Measurements from ENCODE around the gene TAP1. TPM values are rescaled to one million over a fixed set of nuclear protein-coding genes. Genes with fewer than 3 reads are reported as not detected.
A peak's percentile ranks its signal among the peaks of the same experiment; 100 is the strongest.
"Not testable (repeated sequence)": the region's sequence is repeated elsewhere in the genome, so short reads cannot be mapped to it uniquely, and the experiment has no call there.

Gene TAP1
- 33.4 and 41.3 TPM in 2 replicates for total RNA-seq (2014; rRNA removed; shearing (Covaris generic))

GRCh38 chr6:32853541-32854375 is at the start of gene TAP1, which contains the start of gene PSMB9:
TSS of gene TAP1 (minus strand) at chr6:32853704. CDS start at chr6:32853636, 68 bp downstream.
TSS of gene PSMB9 (plus strand) at chr6:32854192. CDS start at chr6:32854230, 38 bp downstream.
- in situ Hi-C loops (cut with HindIII; ENCODE audit: low sequenced_read_pairs), result no loop called here
- DNase-seq (ENCODE audit: low spot score), result peak; percentile 90

DNA sequence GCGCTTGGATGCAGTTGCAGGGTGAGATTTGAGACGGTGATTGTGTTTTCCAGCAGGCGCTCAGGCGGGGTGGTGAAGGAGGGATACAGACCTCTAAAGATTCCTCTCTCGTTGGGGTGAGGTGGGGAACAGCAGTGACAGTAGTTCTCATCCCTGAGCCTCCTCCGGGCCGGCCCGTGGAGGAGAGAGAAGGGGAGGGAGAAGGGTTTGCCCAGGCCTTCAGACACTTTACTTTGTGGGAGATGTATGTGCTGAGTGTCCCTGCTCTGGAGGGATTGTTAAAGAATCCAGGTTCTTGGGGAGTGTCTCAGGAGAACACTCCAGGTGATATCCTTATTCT is 41.5 kb upstream of the TAP1 start:
- no peak for DNase-seq (ENCODE audit: low spot score)
- in situ Hi-C loops (cut with HindIII; ENCODE audit: low sequenced_read_pairs), result no loop called here

GRCh38 chr6:32894085-32895005 is 40.8 kb upstream of the TAP1 start:
- peak; percentile 95 for DNase-seq (ENCODE audit: low spot score)
- in situ Hi-C loops (cut with HindIII; ENCODE audit: low sequenced_read_pairs), result no loop called here

- in situ Hi-C loops (cut with HindIII; ENCODE audit: low sequenced_read_pairs), result no loop called here
- DNase-seq (ENCODE audit: low spot score), result no peak
These were observed 37.3 kb upstream of the TAP1 start for GRCh38 chr6:32890831-32891230.

- in situ Hi-C loops (cut with HindIII; ENCODE audit: low sequenced_read_pairs), result no loop called here
- DNase-seq (ENCODE audit: low spot score), result no peak
These were observed 36.0 kb upstream of the TAP1 start for GRCh38 chr6:32889533-32889932.

- DNase-seq (ENCODE audit: low spot score), result no peak
- in situ Hi-C loops (cut with HindIII; ENCODE audit: low sequenced_read_pairs), result no loop called here
These were observed 35.1 kb upstream of the TAP1 start for GRCh38 chr6:32888576-32888975.

- no peak for DNase-seq (ENCODE audit: low spot score)
- in situ Hi-C loops (cut with HindIII; ENCODE audit: low sequenced_read_pairs), result no loop called here
These were observed 34.1 kb upstream of the TAP1 start for GRCh38 chr6:32887616-32888015.

GRCh38 chr6:32886681-32887383 is 33.3 kb upstream of the TAP1 start:
- in situ Hi-C loops (cut with HindIII; ENCODE audit: low sequenced_read_pairs), result no loop called here
- DNase-seq (ENCODE audit: low spot score), result no peak

DNA sequence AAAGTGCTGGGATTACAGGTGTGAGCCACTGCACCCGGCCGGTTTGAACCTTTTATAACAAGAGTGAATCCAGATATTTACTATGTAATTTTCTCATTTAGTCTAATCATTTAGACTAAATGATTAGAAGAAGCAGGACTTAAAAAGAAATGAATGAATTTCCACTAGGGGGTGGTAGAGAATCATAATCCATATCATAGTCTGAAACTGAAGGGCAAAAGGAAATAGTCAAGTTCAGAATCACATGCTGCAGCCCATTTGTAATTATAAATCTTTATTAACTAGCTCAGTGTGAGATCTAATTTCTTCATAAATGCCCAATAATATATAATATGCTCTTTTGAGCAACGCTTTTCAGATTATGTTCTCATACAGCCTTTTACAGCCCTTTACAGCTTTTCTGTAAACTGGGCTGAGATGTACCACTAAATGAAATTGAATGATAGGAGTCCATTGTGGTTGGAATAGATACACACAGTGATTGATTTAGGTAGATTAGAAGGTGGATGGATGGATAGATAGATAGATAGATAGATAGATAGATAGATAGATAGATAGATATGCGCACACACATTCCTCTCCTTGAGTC is 32.3 kb upstream of the TAP1 start:
- in situ Hi-C loops (cut with HindIII; ENCODE audit: low sequenced_read_pairs), result no loop called here
- peak; percentile 88 for DNase-seq (ENCODE audit: low spot score)

DNA sequence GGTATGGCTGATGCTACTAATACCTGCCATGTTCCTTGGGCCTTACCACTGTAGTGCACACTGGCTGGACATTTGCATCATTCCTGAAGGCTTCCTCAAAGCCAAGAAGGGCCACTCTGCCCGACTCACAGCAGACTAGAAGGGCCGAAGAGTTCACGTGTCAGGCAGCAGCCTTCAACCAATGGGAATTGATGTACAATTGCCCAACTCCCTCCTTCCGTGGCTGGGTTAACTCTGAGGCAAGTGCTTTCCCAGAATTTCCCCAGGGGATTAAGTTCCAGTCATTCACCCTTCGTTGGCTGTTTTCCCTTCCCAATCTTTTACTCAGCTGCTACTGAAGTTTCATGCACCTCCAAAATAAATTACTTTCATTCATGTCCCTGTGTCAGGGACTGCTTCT is 30.3 kb upstream of the TAP1 start:
- no peak for DNase-seq (ENCODE audit: low spot score)
- in situ Hi-C loops (cut with HindIII; ENCODE audit: low sequenced_read_pairs), result no loop called here

DNA sequence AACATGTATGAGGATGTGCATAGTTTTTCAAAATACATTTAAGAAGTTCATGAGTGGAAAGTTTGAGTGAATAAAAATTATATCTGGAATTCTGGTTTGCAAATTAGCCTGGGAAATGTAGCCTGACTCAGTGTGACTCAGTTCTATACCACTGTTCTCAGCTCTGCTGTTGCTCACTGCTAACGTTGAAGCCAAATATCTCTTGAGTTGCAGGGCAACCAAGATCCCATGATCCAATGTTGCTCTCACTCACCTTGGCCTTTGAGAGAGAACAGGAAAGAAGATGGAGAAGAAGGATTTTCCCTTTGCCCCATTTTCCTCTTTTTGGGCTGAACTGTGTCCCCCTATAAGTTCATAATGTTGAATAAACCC is 29.4 kb upstream of the TAP1 start:
- DNase-seq (ENCODE audit: low spot score), result no peak
- in situ Hi-C loops (cut with HindIII; ENCODE audit: low sequenced_read_pairs), result no loop called here

DNA sequence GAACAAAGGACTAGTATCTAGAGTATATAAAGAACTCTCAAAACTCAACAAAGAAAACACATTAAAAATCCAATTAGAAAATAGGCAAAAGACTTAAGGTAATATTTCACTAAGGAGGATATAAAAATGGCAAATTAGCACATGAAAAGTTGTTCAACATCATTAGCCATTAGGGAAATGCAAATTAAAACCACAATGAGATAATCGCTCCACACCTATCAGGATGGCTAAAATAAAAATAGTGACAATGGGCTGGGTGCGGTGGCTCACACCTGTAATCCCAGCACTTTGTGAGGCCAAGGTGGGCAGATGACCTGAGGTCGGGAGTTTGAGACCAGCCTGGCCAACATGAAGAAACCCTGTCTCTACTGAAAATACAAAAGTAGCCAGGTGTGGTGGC is 27.5 kb upstream of the TAP1 start:
- DNase-seq (ENCODE audit: low spot score); in situ Hi-C loops (cut with HindIII; ENCODE audit: low sequenced_read_pairs): not testable (repeated sequence)

GRCh38 chr6:32879691-32880090 is 26.2 kb upstream of the TAP1 start:
- in situ Hi-C loops (cut with HindIII; ENCODE audit: low sequenced_read_pairs), result no loop called here

DNA sequence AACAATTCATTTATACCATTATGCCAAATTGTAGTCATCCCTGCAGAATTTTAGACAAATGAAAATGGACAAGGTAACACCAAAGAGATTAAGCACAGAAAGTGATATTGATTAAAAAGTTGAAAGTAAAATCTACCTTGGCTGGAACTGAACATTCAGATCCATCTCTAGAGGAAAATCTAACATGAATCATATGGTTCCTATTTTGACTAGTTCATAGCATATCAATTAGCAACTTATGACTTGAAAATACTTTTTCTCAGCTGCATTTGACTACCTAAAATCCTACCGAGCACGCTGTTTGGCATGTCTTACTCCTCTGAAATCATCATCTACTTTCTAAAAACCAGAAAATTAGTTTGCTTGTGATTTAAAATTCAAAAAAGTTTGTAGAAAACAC is 23.1 kb upstream of the TAP1 start:
- in situ Hi-C loops (cut with HindIII; ENCODE audit: low sequenced_read_pairs), result no loop called here
- DNase-seq (ENCODE audit: low spot score), result no peak

More at GRCh38 chr6:32879691-32880090, 26.2 kb upstream of the TAP1 start:
- no peak for DNase-seq (ENCODE audit: low spot score)

DNA sequence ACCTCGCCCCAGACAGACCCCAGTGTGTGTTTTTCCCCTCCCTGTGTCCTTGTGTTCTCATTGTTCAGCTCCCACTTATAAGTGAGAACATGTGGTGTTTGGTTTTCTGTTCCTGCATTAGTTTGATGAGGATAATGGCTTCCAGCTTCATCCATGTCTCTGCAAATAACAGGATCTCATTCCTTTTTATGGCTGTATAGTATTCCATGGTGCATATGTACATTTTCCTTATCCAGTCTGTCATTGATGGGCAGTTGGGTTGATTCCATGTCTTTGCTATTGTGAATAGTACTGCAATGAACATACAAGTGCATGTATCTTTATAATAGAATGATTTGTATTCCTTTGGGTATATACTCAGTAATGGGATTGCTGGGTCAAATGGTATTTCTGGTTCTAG is 20.4 kb upstream of the TAP1 start:
- in situ Hi-C loops (cut with HindIII; ENCODE audit: low sequenced_read_pairs); DNase-seq (ENCODE audit: low spot score): not testable (repeated sequence)

DNA sequence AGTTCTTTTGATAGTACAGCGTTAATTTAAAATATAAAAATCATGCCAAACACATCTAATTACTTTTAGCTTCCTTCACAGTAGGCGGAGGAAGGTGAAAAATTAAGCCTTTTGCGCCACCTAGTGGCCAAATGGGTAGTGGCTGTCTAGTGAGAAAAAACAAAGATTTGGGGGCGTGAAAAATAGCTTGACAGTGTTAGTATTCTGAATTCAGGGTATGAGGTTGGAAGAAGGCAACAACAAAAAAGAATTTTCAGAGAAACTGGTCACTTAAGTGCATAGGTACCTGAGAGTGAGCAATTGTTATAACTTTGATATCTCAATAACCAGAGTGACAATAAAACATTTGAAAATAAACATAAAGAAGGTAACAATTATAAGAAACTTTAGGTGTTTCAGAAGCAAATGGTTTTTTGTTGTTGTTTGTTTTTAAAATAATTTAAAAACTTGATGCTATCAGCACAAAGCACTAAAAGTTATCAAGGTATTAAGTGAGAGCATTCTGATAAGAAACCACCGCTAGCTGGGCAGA is 14.8 kb upstream of the TAP1 start:
- peak; percentile 84 for DNase-seq (ENCODE audit: low spot score)
- in situ Hi-C loops (cut with HindIII; ENCODE audit: low sequenced_read_pairs), result no loop called here

DNA sequence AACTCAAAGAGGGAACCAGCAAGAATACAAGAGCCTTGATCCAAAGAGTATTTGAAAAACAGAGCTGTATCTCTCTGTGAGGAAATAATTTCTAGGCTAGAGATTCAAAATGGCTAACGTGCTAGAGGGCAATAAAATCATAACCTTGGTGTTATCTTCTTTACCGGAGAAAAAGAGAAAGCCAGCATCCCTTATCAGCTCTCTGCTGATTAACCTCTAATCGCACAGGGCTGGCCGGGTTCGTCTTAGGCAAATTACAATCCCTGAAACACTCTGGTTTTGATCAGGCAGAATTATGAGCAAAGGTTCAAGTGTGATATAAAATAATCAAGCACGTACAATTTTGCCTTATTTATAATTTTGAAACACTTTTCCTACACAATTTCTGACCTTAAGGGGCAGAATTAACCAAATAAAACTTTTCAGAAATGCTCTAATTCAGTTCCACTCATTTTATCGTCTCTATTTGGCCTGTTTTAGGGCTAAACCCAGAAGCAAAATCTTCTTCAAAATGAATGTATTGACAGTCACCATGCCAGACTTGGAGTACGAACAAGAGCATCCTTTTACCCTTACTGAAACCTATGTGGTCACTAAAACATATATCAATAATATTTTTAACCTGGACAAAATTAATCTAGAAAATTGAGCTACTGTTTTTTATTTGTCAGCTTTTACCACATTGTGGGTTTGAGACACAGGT is 14.2 kb upstream of the TAP1 start:
- DNase-seq (ENCODE audit: low spot score), result no peak
- in situ Hi-C loops (cut with HindIII; ENCODE audit: low sequenced_read_pairs), result no loop called here

DNA sequence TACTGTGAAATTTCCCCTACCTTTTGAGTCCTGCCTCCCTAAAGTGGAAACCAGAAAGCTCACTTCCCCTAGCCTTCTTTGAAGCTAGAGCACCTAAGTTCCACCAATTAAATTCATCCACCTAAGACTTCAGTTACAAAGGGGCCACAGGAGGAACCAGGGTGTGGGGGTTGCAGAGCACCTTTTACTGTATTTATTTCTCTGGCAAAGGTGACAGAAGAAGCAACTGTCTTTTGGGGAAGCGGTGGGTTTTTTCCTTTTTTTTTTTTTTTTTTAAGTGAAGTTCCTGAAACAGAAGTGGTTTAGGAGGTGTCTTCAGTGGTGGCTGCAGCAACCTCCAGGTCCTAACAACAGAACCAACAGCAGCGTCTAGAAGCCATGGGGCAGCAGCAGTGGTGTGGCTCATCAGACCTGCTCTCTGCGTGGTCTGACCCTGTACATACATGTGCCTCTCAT is 13.5 kb upstream of the TAP1 start:
- in situ Hi-C loops (cut with HindIII; ENCODE audit: low sequenced_read_pairs), result no loop called here
- DNase-seq (ENCODE audit: low spot score), result no peak

Measured in G401 (cell line).